HT1080 (cell line): ENCODE results near the gene ENPP3. TPM values are rescaled to one million over a fixed set of nuclear protein-coding genes. Genes with fewer than 3 reads are reported as not detected.
A peak's percentile ranks its signal among the peaks of the same experiment; 100 is the strongest.

Experiments
- DNase-seq: peaks from one replicate; pipeline ENCODE4 v3.0.0-alpha.2; 2015; ENCODE audit warnings: low read depth
- polyA plus RNA-seq, 2 experiments: library from polyadenylated mRNA; depleted of rRNA; stranded (reverse); fragments of >200 nt; gene quantifications; 2 replicates each; pipeline ENCODE4 v1.2.3, GENCODE V29; 2015
- total RNA-seq: library from RNA; depleted of rRNA; stranded (reverse); fragments of >200 nt; shearing (Covaris generic); gene quantifications from 2 replicates; pipeline ENCODE4 v1.2.3, GENCODE V29; 2014; rRNA removed

The ENPP3 gene
- total RNA-seq: 0.05 and 0.23 TPM in 2 replicates
- 0.14 and 0.18 TPM in 2 replicates for polyA plus RNA-seq (2015; cell fraction: cytosol; rRNA removed)
- polyA plus RNA-seq (2015; cell fraction: nucleus; rRNA removed): 0.22 and 1.1 TPM in 2 replicates

GRCh38 chr6:131636880-131637792 is at the start of gene ENPP3:
Gene ENPP3, plus strand, starts transcription at chr6:131637302. Its CDS starts 83 bp downstream, at chr6:131637385.
- no peak for DNase-seq

- DNase-seq: no peak
Observed at GRCh38 chr6:131587909-131588308, 49.2 kb upstream of the ENPP3 start.

GRCh38 chr6:131588643-131589042 is 48.5 kb upstream of the ENPP3 start:
- no peak for DNase-seq

GRCh38 chr6:131592935-131593334 is 44.2 kb upstream of the ENPP3 start:
- DNase-seq: no peak

- DNase-seq: no peak
Observed at GRCh38 chr6:131594074-131594473, 43.0 kb upstream of the ENPP3 start.

- DNase-seq: no peak
Observed at GRCh38 chr6:131597446-131597845, 39.7 kb upstream of the ENPP3 start.

- DNase-seq: no peak
Observed at GRCh38 chr6:131600716-131601115, 36.4 kb upstream of the ENPP3 start.

- DNase-seq: peak; percentile 80
Observed at GRCh38 chr6:131602781-131603312, 34.3 kb upstream of the ENPP3 start.

- no peak for DNase-seq
Observed at GRCh38 chr6:131613296-131613925, 23.7 kb upstream of the ENPP3 start.

GRCh38 chr6:131615275-131615674 is 21.8 kb upstream of the ENPP3 start:
- no peak for DNase-seq

- peak; percentile 95 for DNase-seq
Observed at GRCh38 chr6:131627724-131628682, 9.1 kb upstream of the ENPP3 start, which contains the start of gene MED23. Gene MED23, minus strand, starts transcription at chr6:131628242. Its CDS starts 193 bp downstream, at chr6:131628049.

GRCh38 chr6:131628726-131629125 is 8.4 kb upstream of the ENPP3 start:
- DNase-seq: no peak

- peak; percentile 17 for DNase-seq
Observed at GRCh38 chr6:131629651-131630050, 7.5 kb upstream of the ENPP3 start.

GRCh38 chr6:131631625-131632289 is 5.3 kb upstream of the ENPP3 start:
- no peak for DNase-seq

GRCh38 chr6:131635384-131636340 is 1.4 kb upstream of the ENPP3 start:
- no peak for DNase-seq

GRCh38 chr6:131638013-131638412 is 911 bp downstream of the ENPP3 start:
- DNase-seq: no peak

GRCh38 chr6:131640100-131640499 is 3.0 kb downstream of the ENPP3 start:
- DNase-seq: no peak

- DNase-seq: no peak
Observed at GRCh38 chr6:131640576-131640975, 3.5 kb downstream of the ENPP3 start.

- DNase-seq: no peak
Observed at GRCh38 chr6:131641554-131641953, 4.5 kb downstream of the ENPP3 start.
